PFSK-1 (cell line): ENCODE results near the gene GARIN5A.

Experiments used
- FOXP2 ChIP-seq: optimal IDR thresholded peaks from 2 replicates; pipeline ENCODE3; 2011; ENCODE audit warnings: borderline replicate concordance, control low read depth, inconsistent platforms; ENCODE audit not compliant: insufficient read depth; ENCODE audit errors: extremely low read length, extremely low read depth
- POLR2AphosphoS5 ChIP-seq: IDR thresholded peaks from 2 replicates; pipeline ENCODE4 v1.6.1; 2012; ENCODE audit warnings: low read depth, mild to moderate bottlenecking, control low read depth, low read length, moderate library complexity
- REST ChIP-seq, 2 experiments: IDR thresholded peaks; 2 replicates each; pipeline versions ENCODE4 v1.6.1 to v1.8.0; 2011 to 2012; ENCODE audit warnings: low read depth in 2 of 2, low read length in 2 of 2, control low read depth in 1 of 2, inconsistent platforms in 1 of 2, mild to moderate bottlenecking in 1 of 2, moderate library complexity in 1 of 2; ENCODE audit not compliant: insufficient read depth in 1 of 2
- SIN3A ChIP-seq: IDR thresholded peaks from 2 replicates; pipeline ENCODE4 v1.6.1; 2012; ENCODE audit warnings: mild to moderate bottlenecking, low read length, moderate library complexity, borderline replicate concordance; ENCODE audit not compliant: insufficient read depth
- TAF1 ChIP-seq: IDR thresholded peaks from 2 replicates; pipeline ENCODE4 v1.6.1; 2012; ENCODE audit warnings: low read length, control low read depth, borderline replicate concordance; ENCODE audit not compliant: insufficient read depth

Gene GARIN5A

GRCh38 chr19:50465000-50465399 lies 11.6 kb downstream of the GARIN5A start:
- TF ChIP-seq TAF1 = no peak

- TF ChIP-seq FOXP2 = no peak
- TF ChIP-seq SIN3A = no peak
- TF ChIP-seq TAF1 = no peak
- no peak for TF ChIP-seq POLR2AphosphoS5
- TF ChIP-seq REST (IDR thresholded peaks at IDR 0.05; ENCODE audit: insufficient read depth in 1 of 2, low read depth in 2 of 2, low read length in 2 of 2) = no peak
Observed at GRCh38 chr19:50464348-50464747, 12.3 kb downstream of the GARIN5A start.

- TF ChIP-seq FOXP2 (no peak), REST (IDR thresholded peaks at IDR 0.05; ENCODE audit: insufficient read depth in 1 of 2, low read depth in 2 of 2, low read length in 2 of 2) (no peak), TAF1 (no peak), POLR2AphosphoS5 (no peak)
Observed at GRCh38 chr19:50462970-50463369, 13.7 kb downstream of the GARIN5A start.

- TF ChIP-seq FOXP2 (peak; percentile 39), SIN3A (no peak)
Observed at GRCh38 chr19:50461066-50461875, 15.4 kb downstream of the GARIN5A start.

- TF ChIP-seq FOXP2 (no peak), REST (IDR thresholded peaks at IDR 0.05; ENCODE audit: insufficient read depth in 1 of 2, low read depth in 2 of 2, low read length in 2 of 2) (no peak), POLR2AphosphoS5 (no peak), SIN3A (no peak), TAF1 (no peak)
Observed at GRCh38 chr19:50460161-50460765, 16.4 kb downstream of the GARIN5A start.

- TF ChIP-seq FOXP2 (no peak), POLR2AphosphoS5 (no peak), REST (IDR thresholded peaks at IDR 0.05; ENCODE audit: insufficient read depth in 1 of 2, low read depth in 2 of 2, low read length in 2 of 2) (no peak), SIN3A (no peak), TAF1 (no peak)
Observed at GRCh38 chr19:50459638-50460037, 17.0 kb downstream of the GARIN5A start.
